OCI-LY7 (cell line): Measurements from ENCODE around the gene RPA1. TPM values are rescaled to one million over a fixed set of nuclear protein-coding genes. Genes with fewer than 3 reads are reported as not detected.

Experiments
- BruUV-seq: library from RNA; stranded (reverse); fragments of 400-500 nt; replicated peaks from 2 replicates; lab custom pipeline; 2021; lab: Mats Ljungman, UMichigan
- CTCF ChIA-PET: fragments of 300-600 bp; sonication (Branson Sonifier 250); formaldehyde crosslinking; loops from one replicate; lab custom pipeline; 2022; ENCODE audit warnings: antibody characterized with exemption; ENCODE audit not compliant: unreplicated experiment; lab: Charles Lee
- POLR2A ChIA-PET: fragments of 300-600 bp; sonication (Branson Sonifier 250); formaldehyde crosslinking; loops from one replicate; lab custom pipeline; 2022; ENCODE audit warnings: antibody characterized with exemption; lab: Charles Lee
- DNase-seq: peaks from one replicate; pipeline ENCODE4 v3.0.0-alpha.2; 2015; ENCODE audit warnings: low spot score
- H2AFZ ChIP-seq: fragments of 200-600 bp; sonication (generic), shearing (Covaris generic); 2 replicates; pipeline ENCODE4 v1.6.1; 2014; ENCODE audit warnings: mild to moderate bottlenecking, antibody characterized with exemption, low read length, moderate library complexity
- H3K27ac ChIP-seq: fragments of 200-600 bp; sonication (generic); 2 replicates; pipeline ENCODE4 v1.5.1; 2014; ENCODE audit warnings: mixed run types, low read depth, mild to moderate bottlenecking, moderate library complexity, low read length, inconsistent platforms; ENCODE audit not compliant: poor library complexity, severe bottlenecking
- H3K36me3 ChIP-seq: fragments of 200-600 bp; sonication (generic); 2 replicates; pipeline ENCODE4 v1.6.1; 2014; ENCODE audit warnings: mild to moderate bottlenecking, antibody characterized with exemption, low read length, moderate library complexity, mixed read lengths; ENCODE audit not compliant: insufficient read depth
- H3K4me1 ChIP-seq: fragments of 200-600 bp; sonication (generic); 2 replicates; pipeline ENCODE4 v1.5.1; 2014; ENCODE audit warnings: mild to moderate bottlenecking, low read length; ENCODE audit not compliant: insufficient read depth, poor library complexity, severe bottlenecking
- H3K4me2 ChIP-seq: fragments of 200-600 bp; sonication (generic); 2 replicates; pipeline ENCODE4 v1.6.1; 2014; ENCODE audit warnings: mild to moderate bottlenecking, low read length
- H3K4me3 ChIP-seq: fragments of 200-600 bp; sonication (generic); 2 replicates; pipeline ENCODE4 v1.5.1; 2014; ENCODE audit warnings: mild to moderate bottlenecking, low read depth, low read length; ENCODE audit not compliant: poor library complexity, severe bottlenecking
- H3K79me2 ChIP-seq: fragments of 200-600 bp; sonication (generic); 2 replicates; pipeline ENCODE4 v1.6.1; 2016; ENCODE audit warnings: low read depth, mild to moderate bottlenecking, low read length, moderate library complexity, mixed read lengths; ENCODE audit not compliant: insufficient read depth
- H3K9me2 ChIP-seq: fragments of 200-600 bp; sonication (generic); 2 replicates; pipeline ENCODE4 v1.6.1; 2016; ENCODE audit warnings: mild to moderate bottlenecking, low read length, mixed read lengths; ENCODE audit not compliant: insufficient read depth
- H3K9me3 ChIP-seq: fragments of 200-600 bp; sonication (generic); 2 replicates; pipeline ENCODE4 v1.6.1; 2014; ENCODE audit warnings: mild to moderate bottlenecking, mixed run types, low read length, mixed read lengths
- H4K20me1 ChIP-seq: fragments of 200-600 bp; sonication (generic); 2 replicates; pipeline ENCODE4 v1.6.1; 2014; ENCODE audit warnings: mild to moderate bottlenecking, antibody characterized with exemption, low read length, moderate library complexity, mixed read lengths; ENCODE audit not compliant: insufficient read depth
- CTCF ChIP-seq: fragments of 200-600 bp; sonication (generic); conservative IDR thresholded peaks from 2 replicates; pipeline ENCODE4 v1.5.1; 2014; ENCODE audit warnings: mild to moderate bottlenecking, antibody characterized with exemption, low read length, moderate library complexity, mixed read lengths
- EZH2phosphoT487 ChIP-seq: fragments of 200-600 bp; sonication (generic); IDR thresholded peaks from 2 replicates; pipeline ENCODE4 v1.6.1; 2018; ENCODE audit warnings: low read depth, borderline replicate concordance, mild to moderate bottlenecking, mixed run types, antibody characterized with exemption, low read length, moderate library complexity, mixed read lengths
- intact Hi-C: fragments of 100-400 bp; cut with micrococcal nuclease; formaldehyde crosslinking; loops from one replicate; pipeline ENCODE4 v1.10.0; 2022; ENCODE audit not compliant: unreplicated experiment
- total RNA-seq, 2 experiments: library from RNA; depleted of rRNA in 1 of 2; stranded (reverse); fragments of >200 nt in 1 of 2; shearing (Covaris generic) in 1 of 2; gene quantifications; 2 replicates each; pipeline ENCODE4 v1.2.3, GENCODE V29; 2014 to 2022

RPA1 gene
- total RNA-seq, 2 experiments from 2014 or later, result 55.5 to 184 TPM

- H4K20me1 ChIP-seq, result no peaks in the 10 kb centered on the region
- H3K9me3 ChIP-seq, result no peaks in the 10 kb centered on the region
- no peaks in the 10 kb centered on the region for H3K4me1 ChIP-seq
- H3K4me2 ChIP-seq, result no peak overlapping the region
- POLR2A ChIA-PET, result no interaction called here
- H2AFZ ChIP-seq, result no peak overlapping the region
- H3K36me3 ChIP-seq, result peaks cover 69% of the 10 kb centered on the region
- H3K27ac ChIP-seq, result no peak overlapping the region
- no peaks in the 10 kb centered on the region for H3K79me2 ChIP-seq
- CTCF ChIA-PET, result no interaction called here
- TF ChIP-seq EZH2phosphoT487, result no peak
- TF ChIP-seq CTCF, result no peak
- H3K9me2 ChIP-seq, result no peaks in the 10 kb centered on the region
- intact Hi-C loops, result no loop called here
- BruUV-seq, result no TSS peak
- no peak for DNase-seq
- H3K4me3 ChIP-seq, result no peak overlapping the region
These were observed 40.8 kb downstream of the RPA1 start for GRCh38 chr17:1870592-1870991.

- TF ChIP-seq EZH2phosphoT487 (no peak), CTCF (no peak)
- CTCF ChIA-PET, result no interaction called here
- Histone ChIP-seq H3K36me3 (peaks cover 74% of the 10 kb centered on the region), H3K27ac (no peak overlapping the region), H3K9me3 (no peaks in the 10 kb centered on the region), H3K9me2 (no peaks in the 10 kb centered on the region), H3K4me3 (no peak overlapping the region), H3K4me1 (no peaks in the 10 kb centered on the region), H2AFZ (no peak overlapping the region), H3K4me2 (no peak overlapping the region), H4K20me1 (no peaks in the 10 kb centered on the region), H3K79me2 (no peaks in the 10 kb centered on the region)
- BruUV-seq, result no TSS peak
- intact Hi-C loops, result no loop called here
- DNase-seq, result no peak
- POLR2A ChIA-PET, result no interaction called here
These were observed 42.0 kb downstream of the RPA1 start for GRCh38 chr17:1871756-1872155.

GRCh38 chr17:1872254-1872653 lies 42.4 kb downstream of the RPA1 start:
- intact Hi-C loops, result no loop called here

More at GRCh38 chr17:1872254-1872653, 42.4 kb downstream of the RPA1 start:
- H3K9me2 ChIP-seq, result no peaks in the 10 kb centered on the region
- TF ChIP-seq CTCF (no peak), EZH2phosphoT487 (no peak)
- DNase-seq, result no peak
- no peaks in the 10 kb centered on the region for H3K4me1 ChIP-seq
- H4K20me1 ChIP-seq, result no peaks in the 10 kb centered on the region
- POLR2A ChIA-PET, result no interaction called here
- BruUV-seq, result no TSS peak
- H3K4me2 ChIP-seq, result no peak overlapping the region
- CTCF ChIA-PET, result no interaction called here
- H3K27ac ChIP-seq, result no peak overlapping the region
- H2AFZ ChIP-seq, result no peak overlapping the region
- H3K9me3 ChIP-seq, result no peaks in the 10 kb centered on the region
- H3K4me3 ChIP-seq, result no peak overlapping the region
- H3K36me3 ChIP-seq, result peaks cover 74% of the 10 kb centered on the region
- no peaks in the 10 kb centered on the region for H3K79me2 ChIP-seq
